PC-3 (cell line): ENCODE results near the gene OVOL3.

Experiments
- EZH2 ChIP-seq: fragments of 300-600 bp; sonication (generic); IDR thresholded peaks from one replicate; pipeline ENCODE4 v1.6.1; 2017; ENCODE audit warnings: antibody characterized with exemption, mild to moderate bottlenecking, low read length; ENCODE audit not compliant: unreplicated experiment
- TF ChIP-seq, protein P1 (sequence below): fragments of 300-600 bp; sonication (generic); conservative IDR thresholded peaks from 2 replicates; pipeline ENCODE4 v1.5.1; 2017; ENCODE audit warnings: antibody characterized with exemption, low read depth, mild to moderate bottlenecking, low read length

DNA sequence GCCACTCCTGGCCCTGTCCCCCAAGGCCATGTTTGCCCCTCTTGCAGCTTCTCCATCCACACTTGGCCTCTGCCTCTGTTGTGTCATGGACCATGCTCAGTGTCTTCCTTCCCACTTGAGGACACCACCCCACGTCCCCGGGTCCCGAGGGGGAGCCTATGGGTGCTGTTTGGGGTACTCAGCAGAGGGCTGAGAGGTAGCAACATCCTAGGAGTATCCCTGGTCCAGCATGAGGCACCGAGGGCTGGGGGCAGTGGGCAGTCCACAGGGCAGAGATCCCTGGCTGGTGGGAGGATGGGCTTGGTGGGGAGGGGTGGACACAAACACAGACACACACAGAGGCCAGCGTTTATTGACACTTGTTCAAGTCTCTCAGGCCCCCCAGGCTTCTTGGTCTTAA, 39.6 kb downstream of the OVOL3 start:
- TF ChIP-seq EZH2: no peak
- TF ChIP-seq, protein P1, sequence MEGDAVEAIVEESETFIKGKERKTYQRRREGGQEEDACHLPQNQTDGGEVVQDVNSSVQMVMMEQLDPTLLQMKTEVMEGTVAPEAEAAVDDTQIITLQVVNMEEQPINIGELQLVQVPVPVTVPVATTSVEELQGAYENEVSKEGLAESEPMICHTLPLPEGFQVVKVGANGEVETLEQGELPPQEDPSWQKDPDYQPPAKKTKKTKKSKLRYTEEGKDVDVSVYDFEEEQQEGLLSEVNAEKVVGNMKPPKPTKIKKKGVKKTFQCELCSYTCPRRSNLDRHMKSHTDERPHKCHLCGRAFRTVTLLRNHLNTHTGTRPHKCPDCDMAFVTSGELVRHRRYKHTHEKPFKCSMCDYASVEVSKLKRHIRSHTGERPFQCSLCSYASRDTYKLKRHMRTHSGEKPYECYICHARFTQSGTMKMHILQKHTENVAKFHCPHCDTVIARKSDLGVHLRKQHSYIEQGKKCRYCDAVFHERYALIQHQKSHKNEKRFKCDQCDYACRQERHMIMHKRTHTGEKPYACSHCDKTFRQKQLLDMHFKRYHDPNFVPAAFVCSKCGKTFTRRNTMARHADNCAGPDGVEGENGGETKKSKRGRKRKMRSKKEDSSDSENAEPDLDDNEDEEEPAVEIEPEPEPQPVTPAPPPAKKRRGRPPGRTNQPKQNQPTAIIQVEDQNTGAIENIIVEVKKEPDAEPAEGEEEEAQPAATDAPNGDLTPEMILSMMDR: no peak
